ENCODE measurements around the gene CCL2.

CCL2 gene

GRCh38 chr17:34265711-34266110 lies 10.6 kb downstream of the CCL2 start:
- no peak for DNase-seq (ENCODE audit: low read depth in 2 of 2)

DNA sequence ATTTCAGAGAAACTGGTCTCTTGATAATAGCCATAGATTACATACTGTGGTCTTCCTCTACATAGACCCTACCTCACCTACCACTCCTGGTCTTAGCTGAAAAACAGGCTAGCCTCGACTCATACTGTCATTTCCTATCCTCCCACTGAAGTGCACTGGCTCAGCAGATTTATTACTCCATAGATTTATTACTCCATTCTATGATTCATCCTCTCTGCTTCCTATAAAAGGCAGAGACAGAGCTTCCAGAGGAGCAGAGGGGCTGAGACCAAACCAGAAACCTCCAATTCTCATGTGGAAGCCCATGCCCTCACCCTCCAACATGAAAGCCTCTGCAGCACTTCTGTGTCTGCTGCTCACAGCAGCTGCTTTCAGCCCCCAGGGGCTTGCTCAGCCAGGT lies 14.9 kb downstream of the CCL2 start, which contains the start of gene CCL7:
Gene CCL7 (plus strand): TSS at position 253 of the 400 bp plus-strand sequence. CDS start 70 bp downstream, at position 323.
- DNase-seq (ENCODE audit: low read depth in 2 of 2) = no peak

GRCh38 chr17:34275881-34276280 lies 20.8 kb downstream of the CCL2 start:
- DNase-seq (ENCODE audit: low read depth in 2 of 2) = no peak

DNA sequence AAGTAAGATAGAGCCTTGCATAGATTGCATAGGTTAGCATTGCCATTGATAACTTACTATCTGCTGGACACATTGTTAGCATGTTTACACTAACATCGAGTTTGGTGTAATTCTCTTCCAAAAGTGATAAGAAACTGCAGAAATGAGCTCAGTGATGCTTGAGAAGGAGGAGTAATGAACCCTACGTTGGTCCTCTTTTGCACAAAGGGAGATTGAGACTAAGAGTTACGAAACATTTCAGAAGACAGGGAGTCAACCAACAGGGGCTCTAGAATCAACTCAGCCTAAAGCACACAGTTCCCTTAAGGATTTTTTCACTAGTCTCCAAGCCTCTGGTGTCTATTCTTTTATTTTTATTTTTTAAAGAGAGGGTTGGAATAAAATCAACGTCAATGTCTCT lies 21.7 kb downstream of the CCL2 start:
- no peak for DNase-seq (ENCODE audit: low read depth in 2 of 2)

DNA sequence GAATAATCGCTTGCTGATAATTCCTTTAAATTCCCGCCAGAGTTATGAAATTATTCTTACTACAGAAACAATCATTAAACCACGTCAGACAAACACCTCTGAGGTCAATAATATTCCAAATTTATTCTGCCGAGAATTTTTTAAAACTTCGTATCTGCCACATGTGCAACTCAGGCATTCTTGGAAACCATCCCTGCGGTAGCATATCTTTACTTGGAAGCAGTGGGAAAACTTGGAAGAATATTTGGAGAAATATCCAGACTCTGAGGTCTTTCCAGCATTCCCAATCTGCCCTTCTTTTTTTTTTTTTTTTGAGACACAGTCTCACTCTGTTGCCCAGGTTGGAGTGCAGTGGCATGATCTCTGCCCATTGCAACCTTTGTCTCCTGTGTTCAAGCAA lies 28.5 kb downstream of the CCL2 start:
- no peak for DNase-seq (ENCODE audit: low read depth in 2 of 2)

DNA sequence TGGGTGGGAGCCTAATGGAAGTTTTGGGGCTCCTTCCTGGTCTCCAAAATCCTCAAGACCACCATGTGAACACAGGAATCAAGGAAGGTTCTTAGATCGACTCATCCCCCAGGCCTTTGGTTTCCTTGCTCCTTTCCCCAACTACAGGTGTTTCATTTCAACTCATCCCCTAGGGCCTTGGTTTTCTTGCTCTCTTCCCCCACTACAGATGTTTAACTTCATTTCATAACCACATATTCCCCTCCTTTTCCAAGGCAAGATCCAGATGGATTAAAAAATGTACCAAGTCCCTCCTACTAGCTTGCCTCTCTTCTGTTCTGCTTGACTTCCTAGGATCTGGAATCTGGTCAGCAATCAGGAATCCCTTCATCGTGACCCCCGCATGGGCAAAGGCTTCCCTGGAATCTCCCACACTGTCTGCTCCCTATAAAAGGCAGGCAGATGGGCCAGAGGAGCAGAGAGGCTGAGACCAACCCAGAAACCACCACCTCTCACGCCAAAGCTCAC lies 30.3 kb downstream of the CCL2 start, which contains the start of gene CCL11:
Gene CCL11 (plus strand): TSS at position 457 of the 507 bp plus-strand sequence. CDS start 67 bp downstream, outside the sequence.
- no peak for DNase-seq (ENCODE audit: low read depth in 2 of 2)

GRCh38 chr17:34287875-34288274 lies 32.8 kb downstream of the CCL2 start:
- DNase-seq (ENCODE audit: low read depth in 2 of 2) = no peak

DNA sequence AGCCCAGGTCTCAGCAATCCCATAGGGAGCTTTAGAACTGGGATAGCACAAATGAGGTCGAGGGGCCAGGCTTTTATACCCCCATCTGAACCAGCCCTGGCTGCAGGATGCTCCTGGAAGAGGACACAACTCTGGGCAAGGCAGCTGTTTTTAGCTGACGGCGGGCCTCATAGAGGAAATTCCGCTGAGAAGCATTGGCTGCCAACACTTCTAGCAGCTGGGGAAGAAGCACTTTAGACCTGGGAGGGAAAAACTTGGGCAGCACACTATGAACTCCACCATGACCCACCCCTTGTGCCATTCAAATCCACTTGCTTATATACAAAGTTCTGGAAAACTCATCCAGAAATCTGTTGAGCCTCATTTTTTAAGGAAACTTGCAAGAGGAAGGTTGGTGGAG lies 35.5 kb downstream of the CCL2 start:
- no peak for DNase-seq (ENCODE audit: low read depth in 2 of 2)

DNA sequence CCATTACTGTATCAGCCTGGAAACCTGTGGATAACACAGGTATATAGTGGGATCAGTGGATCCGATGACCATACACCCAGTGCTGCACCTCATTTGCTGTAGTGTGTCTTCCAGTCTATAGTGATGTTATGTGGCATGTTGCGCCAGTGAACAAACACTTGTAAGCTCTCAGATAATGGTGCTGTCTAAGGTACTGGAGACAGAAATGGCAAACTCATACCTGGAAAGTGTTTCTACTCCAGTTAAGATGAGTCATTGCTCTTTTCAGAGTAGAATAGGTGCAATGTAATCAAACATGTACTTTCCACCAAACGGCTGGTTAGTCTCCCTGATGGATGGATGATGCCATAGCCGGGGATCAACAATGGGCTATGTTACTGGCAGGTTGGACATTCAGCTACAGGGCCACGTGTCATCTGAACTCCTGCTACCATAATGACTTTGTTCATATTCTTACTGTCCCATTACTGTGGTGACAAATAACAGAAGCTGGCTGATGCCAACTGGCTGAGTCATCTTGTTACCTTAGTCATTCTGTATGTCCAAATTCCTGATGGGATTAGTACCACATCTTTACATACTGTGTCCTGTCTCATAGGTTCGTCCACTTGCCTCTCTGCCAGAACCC lies 36.8 kb downstream of the CCL2 start:
- DNase-seq (ENCODE audit: low read depth in 2 of 2) = no peak

DNA sequence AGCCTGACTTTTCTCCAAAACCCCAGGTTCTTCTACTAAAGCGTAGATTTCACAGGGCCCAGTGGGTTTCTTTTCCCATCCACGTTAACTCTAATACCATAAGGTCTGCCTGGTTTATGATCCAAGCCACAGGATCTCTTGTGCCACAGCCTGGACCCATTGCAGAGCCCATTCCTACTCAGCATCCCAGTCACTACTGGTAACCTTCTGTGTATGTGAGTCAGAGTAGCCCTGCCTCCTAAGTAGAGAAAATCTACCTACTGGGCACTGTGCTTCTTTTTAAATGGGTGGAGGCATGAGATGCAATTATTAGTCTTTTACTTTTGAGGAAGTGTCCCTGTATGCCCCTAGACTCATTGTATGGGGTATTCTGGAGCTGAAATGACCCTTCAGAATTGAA lies 43.9 kb downstream of the CCL2 start:
- DNase-seq (ENCODE audit: low read depth in 2 of 2) = no peak

- no peak for DNase-seq (ENCODE audit: low read depth in 2 of 2)
These were observed 45.0 kb downstream of the CCL2 start for GRCh38 chr17:34299956-34300577.

GRCh38 chr17:34300652-34301370 lies 45.7 kb downstream of the CCL2 start:
- no peak for DNase-seq (ENCODE audit: low read depth in 2 of 2)

DNA sequence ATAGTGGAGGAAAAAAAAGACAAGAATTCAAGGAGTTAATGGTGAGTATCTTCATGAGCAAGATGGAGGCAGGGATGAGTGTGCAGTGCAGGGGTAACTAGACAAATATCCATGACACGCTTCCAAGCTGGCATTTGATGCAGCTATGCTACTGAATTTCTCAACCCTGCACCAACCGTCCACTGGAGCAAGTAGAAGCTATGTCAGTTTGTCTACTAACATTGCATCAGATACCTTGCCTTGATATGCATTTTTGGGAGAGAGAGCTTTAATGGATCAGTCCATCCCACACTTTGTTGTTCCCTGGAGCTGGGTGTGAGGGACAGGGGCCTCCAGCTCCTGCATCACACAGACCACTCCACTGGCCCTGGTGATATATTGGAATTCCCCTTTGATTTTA lies 46.9 kb downstream of the CCL2 start:
- no peak for DNase-seq (ENCODE audit: low read depth in 2 of 2)

- no peak for DNase-seq (ENCODE audit: low read depth in 2 of 2)
These were observed 47.6 kb downstream of the CCL2 start for GRCh38 chr17:34302636-34303035.

- no peak for DNase-seq (ENCODE audit: low read depth in 2 of 2)
These were observed 48.5 kb downstream of the CCL2 start for GRCh38 chr17:34303606-34304005.

GRCh38 chr17:34305061-34305460 lies 50.0 kb downstream of the CCL2 start:
- no peak for DNase-seq (ENCODE audit: low read depth in 2 of 2)

DNA sequence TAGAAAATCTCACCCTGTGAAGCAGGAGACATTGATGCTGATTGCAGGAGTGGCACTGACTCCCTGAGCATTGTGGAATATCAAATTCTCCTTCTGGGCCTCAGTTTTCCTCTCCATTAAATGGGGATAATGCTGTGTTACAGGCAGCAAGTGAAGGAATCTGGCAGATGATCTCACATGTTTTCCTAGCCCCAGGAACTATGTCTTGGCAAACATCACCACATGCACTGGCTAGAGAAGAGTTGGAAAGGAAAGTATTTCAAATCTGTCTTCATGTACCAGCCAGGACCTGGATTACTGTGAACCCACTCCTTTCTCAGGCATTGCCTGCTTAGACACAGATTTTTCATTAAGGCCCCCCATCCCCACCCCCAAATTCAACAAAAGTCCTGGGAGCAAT lies 50.5 kb downstream of the CCL2 start:
- DNase-seq (ENCODE audit: low read depth in 2 of 2) = no peak

DNA sequence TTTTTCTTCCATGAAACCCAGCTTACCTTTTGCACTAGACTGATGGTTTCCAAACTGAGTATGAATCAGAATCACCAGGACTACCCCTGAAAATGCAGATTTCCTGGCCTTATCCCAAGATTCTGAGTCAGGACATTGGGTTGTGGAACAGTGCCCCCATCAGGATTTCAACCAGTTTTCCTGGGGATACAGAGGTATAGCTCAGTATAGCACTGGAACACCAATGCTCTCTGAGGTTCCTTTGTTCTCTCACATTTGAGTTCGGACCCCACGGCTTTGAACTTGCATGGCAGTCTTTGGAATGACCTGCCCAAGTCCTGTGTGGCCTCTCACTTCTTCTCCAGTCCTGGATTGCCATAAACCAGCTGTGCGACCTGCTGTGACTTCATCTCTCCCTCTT lies 51.4 kb downstream of the CCL2 start:
- DNase-seq (ENCODE audit: low read depth in 2 of 2) = no peak

Measured in stimulated activated CD4-positive, alpha-beta T cell treated with anti-CD3 and anti-CD28 coated beads, Interleukin-12 subunit alpha, Interleukin-12 subunit beta, amount 100 ng/mL, for 24 hours (primary cell).